GM12878 (cell line): ENCODE data around the gene ABHD14A. TPM values are rescaled to one million over a fixed set of nuclear protein-coding genes. Genes with fewer than 3 reads are reported as not detected.

ENCODE experiments used
- ATAC-seq: fragments of 200-7000 bp; cut with Tn5 transposase; 3 replicates; pipeline ENCODE4 v1.9.1; 2020; ENCODE audit warnings: mild to moderate bottlenecking, moderate library complexity
- BruUV-seq: library from RNA; stranded (reverse); fragments of 400-500 nt; replicated peaks from 2 replicates; lab custom pipeline; 2021; lab: Mats Ljungman, UMichigan
- CTCF ChIA-PET: fragments of 300-600 bp; sonication (Branson Sonifier 250); formaldehyde crosslinking; extraction: SDS; loops from one replicate; lab custom pipeline; 2021; ENCODE audit warnings: inconsistent platforms; lab: Yijun Ruan, JAX
- POLR2A ChIA-PET: fragments of 350-600 bp; formaldehyde crosslinking; extraction: SDS; loops from one replicate; lab custom pipeline; 2021; ENCODE audit warnings: inconsistent platforms; lab: Charles Lee
- RAD21 ChIA-PET: fragments of 300-600 bp; sonication (Branson Sonifier 250); formaldehyde crosslinking; loops from one replicate; lab custom pipeline; 2023; ENCODE audit warnings: antibody characterized with exemption; ENCODE audit not compliant: unreplicated experiment; lab: Charles Lee
- SMC1A ChIA-PET: fragments of 300-600 bp; sonication (Branson Sonifier 250); formaldehyde crosslinking; loops from one replicate; lab custom pipeline; 2023; ENCODE audit not compliant: unreplicated experiment, uncharacterized antibody; lab: Charles Lee
- DNase-seq: peaks from one replicate; pipeline ENCODE4 v3.0.0-alpha.2; 2011; ENCODE audit warnings: low read depth, low spot score
- FAIRE-seq: peaks from 3 replicates; lab custom pipeline; 2011; peaks lifted over from hg19 to GRCh38; lab: Jason Lieb, UNC
- H2AFZ ChIP-seq: 2 replicates; pipeline ENCODE4 v1.6.0; 2011; ENCODE audit warnings: low read depth, low read length, control low read depth; ENCODE audit not compliant: control insufficient read depth
- H3K27ac ChIP-seq: 2 replicates; pipeline ENCODE4 v1.5.1; 2011; ENCODE audit warnings: control low read depth; ENCODE audit not compliant: control insufficient read depth, insufficient read depth
- H3K27me3 ChIP-seq, 2 experiments: replicated peaks in 1 of 2; 2 replicates each; pipeline versions ENCODE4 v1.6.0 to v1.6.1; 2011; ENCODE audit warnings: low read length in 1 of 2; ENCODE audit not compliant: control insufficient read depth in 2 of 2, insufficient read depth in 2 of 2
- H3K36me3 ChIP-seq, 2 experiments: 2 replicates each; pipeline ENCODE4 v1.5.1; 2011; ENCODE audit warnings: low read length in 1 of 2; ENCODE audit not compliant: control insufficient read depth in 2 of 2, insufficient read depth in 2 of 2
- H3K4me1 ChIP-seq: 2 replicates; pipeline ENCODE4 v1.6.1; 2011; ENCODE audit warnings: mild to moderate bottlenecking, low read length, moderate library complexity, mixed read lengths; ENCODE audit not compliant: control insufficient read depth, insufficient read depth
- H3K4me2 ChIP-seq: 2 replicates; pipeline ENCODE4 v1.6.0; 2011; ENCODE audit warnings: control low read depth; ENCODE audit not compliant: control insufficient read depth, insufficient read depth
- H3K4me3 ChIP-seq: fragments of 200-600 bp; sonication (generic); 2 replicates; pipeline ENCODE4 v1.5.1; 2016
- H3K79me2 ChIP-seq: 2 replicates; pipeline ENCODE4 v1.6.0; 2011; ENCODE audit warnings: low read length; ENCODE audit not compliant: control insufficient read depth, insufficient read depth
- H3K9ac ChIP-seq: 2 replicates; pipeline ENCODE4 v1.8.0; 2011; ENCODE audit warnings: low read length, control low read depth, mixed read lengths; ENCODE audit not compliant: control insufficient read depth, insufficient read depth
- H3K9me3 ChIP-seq: replicated peaks from 3 replicates; pipeline ENCODE4 v1.5.1; 2011; ENCODE audit warnings: mild to moderate bottlenecking, low read length; ENCODE audit not compliant: control insufficient read depth, insufficient read depth
- H4K20me1 ChIP-seq: 2 replicates; pipeline ENCODE4 v1.6.0; 2011; ENCODE audit not compliant: control insufficient read depth, insufficient read depth
- ASH2L ChIP-seq: fragments of 300-600, 200-600 bp; sonication (generic); IDR thresholded peaks from 2 replicates; pipeline ENCODE4 v1.6.1; 2017; ENCODE audit warnings: low read depth, mild to moderate bottlenecking, borderline replicate concordance
- BMI1 ChIP-seq: fragments of 450-650 bp; IDR thresholded peaks from 2 replicates; pipeline ENCODE4 v1.6.1; 2016; ENCODE audit warnings: mild to moderate bottlenecking, moderate library complexity, borderline replicate concordance
- CBFB ChIP-seq: IDR thresholded peaks from 2 replicates; pipeline ENCODE4 v1.6.1; 2016; ENCODE audit warnings: antibody characterized with exemption, low read depth
- CEBPB ChIP-seq, 2 experiments: fragments of 150-350 bp in 1 of 2; IDR thresholded peaks; 2 replicates each; pipeline ENCODE4 v1.6.1; 2012 to 2014; ENCODE audit warnings: low read depth in 2 of 2, low read length in 2 of 2, borderline replicate concordance in 1 of 2, inconsistent platforms in 1 of 2
- DPF2 ChIP-seq: fragments of 450-650 bp; IDR thresholded peaks from 2 replicates; pipeline ENCODE4 v1.6.1; 2017; ENCODE audit warnings: mild to moderate bottlenecking
- E2F4 ChIP-seq: IDR thresholded peaks from 2 replicates; pipeline ENCODE4 v1.6.1; 2012; ENCODE audit warnings: low read depth, low read length, improper control_type of control experiment
- E2F8 ChIP-seq: fragments of 450-650 bp; IDR thresholded peaks from 2 replicates; pipeline ENCODE4 v1.6.1; 2018; ENCODE audit warnings: mild to moderate bottlenecking, low read depth, moderate library complexity; ENCODE audit not compliant: partially characterized antibody
- HCFC1 ChIP-seq: fragments of 150-350 bp; IDR thresholded peaks from 2 replicates; pipeline ENCODE4 v1.6.1; 2014; ENCODE audit warnings: low read length
- IRF5 ChIP-seq: fragments of 450-650 bp; IDR thresholded peaks from 2 replicates; pipeline ENCODE4 v1.6.1; 2017; ENCODE audit warnings: borderline replicate concordance
- LARP7 ChIP-seq: fragments of 450-650 bp; IDR thresholded peaks from 2 replicates; pipeline ENCODE4 v1.6.1; 2017; ENCODE audit warnings: mild to moderate bottlenecking
- NBN ChIP-seq: fragments of 450-650 bp; IDR thresholded peaks from 2 replicates; pipeline ENCODE4 v1.6.1; 2016
- NFYB ChIP-seq: IDR thresholded peaks from 2 replicates; pipeline ENCODE4 v1.6.1; 2011; ENCODE audit warnings: low read depth, mild to moderate bottlenecking, low read length, improper control_type of control experiment, moderate library complexity; ENCODE audit not compliant: insufficient read depth
- NR2F1 ChIP-seq: fragments of 450-650 bp; conservative IDR thresholded peaks from 2 replicates; pipeline ENCODE4 v1.6.1; 2017; ENCODE audit warnings: mild to moderate bottlenecking
- POLR2AphosphoS5 ChIP-seq: IDR thresholded peaks from 2 replicates; pipeline ENCODE4 v1.6.1; 2011; ENCODE audit warnings: mild to moderate bottlenecking, low read length, inconsistent platforms
- SKIL ChIP-seq: fragments of 450-650 bp; IDR thresholded peaks from 2 replicates; pipeline ENCODE4 v1.6.1; 2017; ENCODE audit warnings: mild to moderate bottlenecking, low read depth, inconsistent platforms; ENCODE audit not compliant: poor library complexity, severe bottlenecking
- SREBF1 ChIP-seq: IDR thresholded peaks from 2 replicates; pipeline ENCODE4 v1.6.1; 2012; ENCODE audit warnings: mild to moderate bottlenecking, low read length
- SUPT20H ChIP-seq: IDR thresholded peaks from 2 replicates; pipeline ENCODE4 v1.6.1; 2011; ENCODE audit warnings: low read depth, mild to moderate bottlenecking, low read length, moderate library complexity, borderline replicate concordance; ENCODE audit not compliant: control insufficient read depth
- WRNIP1 ChIP-seq: IDR thresholded peaks from 2 replicates; pipeline ENCODE4 v1.6.1; 2011; ENCODE audit warnings: low read depth, low read length, improper control_type of control experiment, borderline replicate concordance
- ZNF274 ChIP-seq: IDR thresholded peaks from one replicate; pipeline ENCODE4 v1.8.0; 2011; ENCODE audit not compliant: insufficient read length, insufficient read depth
- WGBS: methylation state at CpG from one replicate; pipeline ENCODE4 v1.1.6; 2016; ENCODE audit warnings: low lambda C conversion rate; ENCODE audit not compliant: insufficient replicate concordance, insufficient coverage; ENCODE audit errors: missing lambda C conversion rate; 5-methylcytosine and 5-hydroxymethylcytosine counted together
- in situ Hi-C: fragments of 300-500 bp; cut with MboI; formaldehyde crosslinking; loops from 9 replicates; pipeline ENCODE4 v1.14.3; 2018; ENCODE audit warnings: mixed read lengths
- intact Hi-C: fragments of 100-400 bp; cut with micrococcal nuclease; formaldehyde crosslinking; loops from one replicate; pipeline ENCODE4 v1.14.2; 2022; ENCODE audit not compliant: unreplicated experiment
- polyA plus RNA-seq, 11 experiments: library from polyadenylated mRNA; depleted of rRNA in 4 of 11; unstranded in 6 of 11; stranded (reverse) in 5 of 11; fragments of >200 nt; fragmentation: Nextera tagmentation in 4 of 11; fragmentation: Illumina TruSeq in 1 of 11; extraction: Ambion mirVana in 4 of 11; extraction: Trizol in 1 of 11; gene quantifications; 1 replicate in 1 of 11; 2 replicates in 10 of 11; pipeline versions ENCODE4 v1.2.1 to v1.2.3, GENCODE V29; 2011 to 2016; ENCODE audit warnings: inconsistent platforms in 2 of 11, missing spikeins in 2 of 11, low read depth in 1 of 11
- total RNA-seq, 4 experiments: library from RNA; depleted of rRNA in 3 of 4; stranded (reverse); fragments of >200 nt in 3 of 4; fragmentation: Illumina TruSeq in 1 of 4; extraction: Trizol in 1 of 4; gene quantifications; 2 replicates each; pipeline versions ENCODE4 v1.2.1 to v1.2.3, GENCODE V29; 2013 to 2021

ABHD14A gene
- total and polyA plus RNA-seq, 10 of the 15 experiments (the other 5 are each of a cell fraction or from before 2014, with no cell fraction given), result 1.2 to 27.0 (median 7.9) TPM

GRCh38 chr3:52007291-52007690 is 32.4 kb downstream of the ABHD14A start:
- ChIA-PET SMC1A (interaction anchor here (0.6 to 7.7 kb wide), 8 partner anchors 8 to 116 kb away, joined by 3 to 179 read pairs (median 3); partner anchors contain the start of gene DUSP7), RAD21 (interaction anchor here (1.0 to 8.5 kb wide), 4 partner anchors 29 to 114 kb away, joined by 5 to 165 read pairs (median 73); partner anchors contain the start of gene DUSP7), POLR2A (interaction anchor here (0.8 to 1.8 kb wide), 2 partner anchors 16 to 46 kb away, joined by 3 to 4 read pairs; no protein-coding TSS in a partner anchor), CTCF (interaction anchor here (1.2 to 10.6 kb wide), 3 partner anchors 33 to 138 kb away, joined by 3 to 334 read pairs (median 169); partner anchors contain the start of gene DUSP7)
- Histone ChIP-seq H3K9me3 (no peaks in the 10 kb centered on the region), H3K4me2 (no peak overlapping the region), H3K27ac (no peak overlapping the region), H4K20me1 (no peaks in the 10 kb centered on the region), H3K4me3 (no peak overlapping the region), H3K4me1 (peaks cover 7% of the 10 kb centered on the region), H3K36me3 (no peaks in the 10 kb centered on the region), H3K79me2 (no peaks in the 10 kb centered on the region), H3K9ac (no peak overlapping the region), H2AFZ (no peak overlapping the region), H3K27me3 (no peaks in the 10 kb centered on the region; a peak in 1 of 4 replicates)
- in situ Hi-C loops (no loop called here), intact Hi-C loops (no loop called here)
- FAIRE-seq (no peak), ATAC-seq (no peak), DNase-seq (no peak)
- TF ChIP-seq WRNIP1 (no peak), ASH2L (no peak), CBFB (no peak), NR2F1 (no peak), SUPT20H (no peak), IRF5 (no peak), SKIL (no peak), NFYB (no peak), DPF2 (no peak), LARP7 (no peak), NBN (no peak), BMI1 (no peak), CEBPB (IDR thresholded peaks at IDR 0.05; ENCODE audit: borderline replicate concordance in 1 of 2, low read depth in 2 of 2, low read length in 2 of 2) (no peak), HCFC1 (no peak), SREBF1 (no peak), POLR2AphosphoS5 (no peak), ZNF274 (no peak), E2F4 (no peak), E2F8 (no peak)
- BruUV-seq, result no TSS peak
- WGBS, result 51% methylated on average over 4 of the region's 4 CpGs
